Gastrocnemius medialis (tissue), 4 donors: ENCODE data around the gene SDCCAG8.

Source experiments
- CTCF ChIP-seq, 5 experiments: fragments of 450-650 bp in 3 of 5; fragments of 200-600 bp in 2 of 5; sonication (generic) in 2 of 5; IDR thresholded peaks in 4 of 5; conservative IDR thresholded peaks in 1 of 5; 1 replicate in 4 of 5; 2 replicates in 1 of 5; pipeline ENCODE4 v1.5.1; 2016 to 2019; ENCODE audit warnings: antibody characterized with exemption in 5 of 5, mild to moderate bottlenecking in 3 of 5, moderate library complexity in 3 of 5
- POLR2A ChIP-seq, 2 donors: fragments of 450-650 bp; IDR thresholded peaks; one replicate each; pipeline ENCODE4 v1.6.1; 2017; ENCODE audit warnings: antibody characterized with exemption in 2 of 2, mild to moderate bottlenecking in 2 of 2, moderate library complexity in 2 of 2

GRCh38 chr1:243256590-243256989 is 749 bp downstream of the SDCCAG8 start:
- TF ChIP-seq CTCF (IDR thresholded peaks at IDR 0.05 in 4 of 5, conservative IDR thresholded peaks at IDR 0.05 in 1 of 5): no peak
- no peak for TF ChIP-seq POLR2A (IDR thresholded peaks at IDR 0.05)
